HepG2 (cell line): Measurements from ENCODE around the gene CFAP43. TPM values are rescaled to one million over a fixed set of nuclear protein-coding genes. Genes with fewer than 3 reads are reported as not detected.
A peak's percentile ranks its signal among the peaks of the same experiment; 100 is the strongest.

Experiments used
- CREB3 ChIP-seq: sonication (generic); formaldehyde crosslinking; IDR thresholded peaks from 2 replicates; pipeline ENCODE4 v1.5.0; 2020; ENCODE audit warnings: missing genetic modification reagents
- EHMT2 ChIP-seq: fragments of 200-600 bp; sonication (generic); IDR thresholded peaks from 2 replicates; pipeline ENCODE4 v1.7.0; 2017; ENCODE audit warnings: antibody characterized with exemption, low read depth, low read length, borderline replicate concordance
- HMGXB3 ChIP-seq: sonication (generic); formaldehyde crosslinking; IDR thresholded peaks from 2 replicates; pipeline ENCODE4 v1.4.0; 2020; ENCODE audit warnings: missing genetic modification reagents, borderline replicate concordance
- RFXAP ChIP-seq: sonication (generic); formaldehyde crosslinking; IDR thresholded peaks from 2 replicates; pipeline ENCODE4 v1.4.0; 2020; ENCODE audit warnings: missing genetic modification reagents, borderline replicate concordance
- YY1 ChIP-seq: IDR thresholded peaks from 2 replicates; pipeline ENCODE4 v1.6.1; 2011; ENCODE audit warnings: low read length, low read depth, moderate library complexity, mild to moderate bottlenecking; ENCODE audit not compliant: insufficient read depth, insufficient replicate concordance
- ZHX2 ChIP-seq, 2 experiments: sonication (generic) in 1 of 2; formaldehyde crosslinking in 1 of 2; IDR thresholded peaks; 2 replicates each; pipeline versions ENCODE4 v1.6.1 to v1.9.0; 2014 to 2022; ENCODE audit warnings: antibody characterized with exemption in 1 of 2, borderline replicate concordance in 1 of 2, inconsistent platforms in 1 of 2, low read depth in 1 of 2, missing genetic modification reagents in 1 of 2
- ZNF256 ChIP-seq: sonication (generic); formaldehyde crosslinking; conservative IDR thresholded peaks from 2 replicates; pipeline ENCODE4 v1.4.0; 2020; ENCODE audit warnings: missing genetic modification reagents
- ZNF574 ChIP-seq: sonication (generic); formaldehyde crosslinking; IDR thresholded peaks from 2 replicates; pipeline ENCODE4 v1.4.0; 2020; ENCODE audit warnings: missing genetic modification reagents
- ZNF619 ChIP-seq: sonication (generic); formaldehyde crosslinking; IDR thresholded peaks from 2 replicates; pipeline ENCODE4 v1.4.0; 2020; ENCODE audit warnings: mild to moderate bottlenecking, missing genetic modification reagents
- ZNF660 ChIP-seq: sonication (generic); formaldehyde crosslinking; IDR thresholded peaks from 2 replicates; pipeline ENCODE4 v1.5.1; 2020; ENCODE audit warnings: mild to moderate bottlenecking, low read depth, missing genetic modification reagents, borderline replicate concordance
- ZNF782 ChIP-seq: sonication (generic); formaldehyde crosslinking; IDR thresholded peaks from 2 replicates; pipeline ENCODE4 v1.4.0; 2020; ENCODE audit warnings: missing genetic modification reagents, mild to moderate bottlenecking, borderline replicate concordance
- ZNF841 ChIP-seq: sonication (generic); formaldehyde crosslinking; IDR thresholded peaks from 2 replicates; pipeline ENCODE4 v1.8.1; 2023; ENCODE audit warnings: missing genetic modification reagents, borderline replicate concordance
- polyA plus RNA-seq, 8 experiments: library from polyadenylated mRNA; depleted of rRNA in 3 of 8; stranded (reverse) in 7 of 8; unstranded in 1 of 8; fragments of >200 nt; fragmentation: Illumina TruSeq in 4 of 8; extraction: Trizol in 4 of 8; gene quantifications; 2 replicates each; pipeline versions ENCODE4 v1.2.1 to v1.2.3, GENCODE V29; 2011 to 2016; ENCODE audit warnings: low read depth in 4 of 8, missing spikeins in 1 of 8, mixed read lengths in 1 of 8; ENCODE audit not compliant: insufficient read depth in 1 of 8
- total RNA-seq, 5 experiments: library from RNA; depleted of rRNA; stranded (reverse); fragments of >200 nt; fragmentation: Illumina TruSeq; extraction: Trizol; gene quantifications; 2 replicates each; pipeline ENCODE4 v1.2.3, GENCODE V29; 2016; ENCODE audit warnings: low read depth in 1 of 5

The CFAP43 gene
- total and polyA plus RNA-seq, 2 of the 13 experiments (the other 11 are each of a cell fraction or from before 2014, with no cell fraction given) = 0.24 to 0.38 TPM

- TF ChIP-seq ZNF256 (no peak), HMGXB3 (CRISPR knock-in tag) (peak; percentile 100), EHMT2 (no peak), RFXAP (CRISPR knock-in tag) (peak; percentile 67; the same call in 1 of the 2 replicates), ZNF574 (CRISPR knock-in tag) (peak; percentile 64; the same call in 1 of the 2 replicates), ZNF619 (no peak), ZNF841 (no peak), ZHX2 (IDR thresholded peaks at IDR 0.05; ENCODE audit: low read depth) (no peak), ZHX2 (CRISPR knock-in tag; IDR thresholded peaks at IDR 0.05; ENCODE audit: borderline replicate concordance) (no peak), CREB3 (CRISPR knock-in tag) (no peak), YY1 (no peak), ZNF660 (CRISPR knock-in tag) (no peak), ZNF782 (peak; percentile 75; the same call in 1 of the 2 replicates)
Measured at GRCh38 chr10:104231784-104232612, at the start of gene CFAP43 (continued).
